ENCODE results near the gene GPR141. TPM values are rescaled to one million over a fixed set of nuclear protein-coding genes. Genes with fewer than 3 reads are reported as not detected.

The GPR141 gene
- total and polyA plus RNA-seq, 9 of the 15 experiments (the other 6 are each of a cell fraction or from before 2014, with no cell fraction given), result not detected

DNA sequence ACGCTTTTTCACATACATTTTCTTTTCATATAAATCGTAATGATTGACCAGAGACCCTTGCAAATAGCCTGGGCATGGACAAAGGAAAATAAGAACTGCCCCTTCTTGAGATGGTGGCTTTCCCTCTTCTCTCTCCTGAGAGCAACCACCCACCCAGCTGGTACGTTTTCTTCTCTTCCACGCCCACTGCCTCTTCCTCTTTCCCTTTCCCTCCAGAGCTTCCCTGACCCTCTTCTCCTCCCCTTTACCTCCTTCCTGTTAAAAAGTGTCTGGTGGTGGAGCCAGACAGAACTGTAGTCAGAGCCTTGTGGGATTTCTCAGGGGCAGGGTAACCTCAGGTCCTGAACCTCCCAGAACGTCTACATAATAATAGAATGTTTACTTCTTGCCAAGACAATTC lies 23.2 kb downstream of the GPR141 start:
- H3K79me2 ChIP-seq (ENCODE audit: control insufficient read depth, insufficient read depth, low read length), result no peaks in the 10 kb centered on the region
- TF ChIP-seq SRSF7 (optimal IDR thresholded peaks at IDR 0.05; ENCODE audit: low read depth, low read length) (no peak), CBFB (CRISPR knock-in tag; IDR thresholded peaks at IDR 0.05) (no peak), PURB (CRISPR knock-in tag; IDR thresholded peaks at IDR 0.05; ENCODE audit: low read depth) (no peak), KLF13 (tag; IDR thresholded peaks at IDR 0.05; ENCODE audit: borderline replicate concordance, low read depth) (no peak), ZBED1 (IDR thresholded peaks at IDR 0.05) (no peak), ZNF165 (CRISPR knock-in tag; IDR thresholded peaks at IDR 0.05; ENCODE audit: borderline replicate concordance) (no peak), ZNF224 (CRISPR knock-in tag; IDR thresholded peaks at IDR 0.05) (no peak), PRPF4 (IDR thresholded peaks at IDR 0.05; ENCODE audit: insufficient read depth, low read depth, low read length, poor library complexity, severe bottlenecking) (no peak), ZFP1 (CRISPR knock-in tag; IDR thresholded peaks at IDR 0.05) (no peak), ZC3H8 (IDR thresholded peaks at IDR 0.05) (no peak), ETV5 (CRISPR knock-in tag; IDR thresholded peaks at IDR 0.05; ENCODE audit: low read depth) (no peak), SP2 (IDR thresholded peaks at IDR 0.05; ENCODE audit: extremely low read depth, low read depth, low read length, poor library complexity, severe bottlenecking) (no peak), MED1 (CRISPR knock-in tag; IDR thresholded peaks at IDR 0.05; ENCODE audit: borderline replicate concordance) (no peak), HMG20A (CRISPR knock-in tag; conservative IDR thresholded peaks at IDR 0.05) (no peak), SRSF1 (IDR thresholded peaks at IDR 0.05; ENCODE audit: low read depth, low read length) (no peak)
- TF ChIP-seq, protein P1, sequence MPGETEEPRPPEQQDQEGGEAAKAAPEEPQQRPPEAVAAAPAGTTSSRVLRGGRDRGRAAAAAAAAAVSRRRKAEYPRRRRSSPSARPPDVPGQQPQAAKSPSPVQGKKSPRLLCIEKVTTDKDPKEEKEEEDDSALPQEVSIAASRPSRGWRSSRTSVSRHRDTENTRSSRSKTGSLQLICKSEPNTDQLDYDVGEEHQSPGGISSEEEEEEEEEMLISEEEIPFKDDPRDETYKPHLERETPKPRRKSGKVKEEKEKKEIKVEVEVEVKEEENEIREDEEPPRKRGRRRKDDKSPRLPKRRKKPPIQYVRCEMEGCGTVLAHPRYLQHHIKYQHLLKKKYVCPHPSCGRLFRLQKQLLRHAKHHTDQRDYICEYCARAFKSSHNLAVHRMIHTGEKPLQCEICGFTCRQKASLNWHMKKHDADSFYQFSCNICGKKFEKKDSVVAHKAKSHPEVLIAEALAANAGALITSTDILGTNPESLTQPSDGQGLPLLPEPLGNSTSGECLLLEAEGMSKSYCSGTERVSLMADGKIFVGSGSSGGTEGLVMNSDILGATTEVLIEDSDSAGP (CRISPR knock-in tag; IDR thresholded peaks at IDR 0.05), result no peak
- TF ChIP-seq, protein P2, sequence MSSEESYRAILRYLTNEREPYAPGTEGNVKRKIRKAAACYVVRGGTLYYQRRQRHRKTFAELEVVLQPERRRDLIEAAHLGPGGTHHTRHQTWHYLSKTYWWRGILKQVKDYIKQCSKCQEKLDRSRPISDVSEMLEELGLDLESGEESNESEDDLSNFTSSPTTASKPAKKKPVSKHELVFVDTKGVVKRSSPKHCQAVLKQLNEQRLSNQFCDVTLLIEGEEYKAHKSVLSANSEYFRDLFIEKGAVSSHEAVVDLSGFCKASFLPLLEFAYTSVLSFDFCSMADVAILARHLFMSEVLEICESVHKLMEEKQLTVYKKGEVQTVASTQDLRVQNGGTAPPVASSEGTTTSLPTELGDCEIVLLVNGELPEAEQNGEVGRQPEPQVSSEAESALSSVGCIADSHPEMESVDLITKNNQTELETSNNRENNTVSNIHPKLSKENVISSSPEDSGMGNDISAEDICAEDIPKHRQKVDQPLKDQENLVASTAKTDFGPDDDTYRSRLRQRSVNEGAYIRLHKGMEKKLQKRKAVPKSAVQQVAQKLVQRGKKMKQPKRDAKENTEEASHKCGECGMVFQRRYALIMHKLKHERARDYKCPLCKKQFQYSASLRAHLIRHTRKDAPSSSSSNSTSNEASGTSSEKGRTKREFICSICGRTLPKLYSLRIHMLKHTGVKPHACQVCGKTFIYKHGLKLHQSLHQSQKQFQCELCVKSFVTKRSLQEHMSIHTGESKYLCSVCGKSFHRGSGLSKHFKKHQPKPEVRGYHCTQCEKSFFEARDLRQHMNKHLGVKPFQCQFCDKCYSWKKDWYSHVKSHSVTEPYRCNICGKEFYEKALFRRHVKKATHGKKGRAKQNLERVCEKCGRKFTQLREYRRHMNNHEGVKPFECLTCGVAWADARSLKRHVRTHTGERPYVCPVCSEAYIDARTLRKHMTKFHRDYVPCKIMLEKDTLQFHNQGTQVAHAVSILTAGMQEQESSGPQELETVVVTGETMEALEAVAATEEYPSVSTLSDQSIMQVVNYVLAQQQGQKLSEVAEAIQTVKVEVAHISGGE (CRISPR knock-in tag; IDR thresholded peaks at IDR 0.05), result no peak
- WGBS (ENCODE audit: insufficient coverage, low coverage, missing lambda C conversion rate), result 1% methylated on average over 4 of the region's 5 CpGs
- POLR2A ChIA-PET, result interaction anchor here (1.4 kb wide), 1 partner anchor 21 kb away, joined by 5 read pairs; no protein-coding TSS in a partner anchor
- no peaks in the 10 kb centered on the region; a peak in 1 of 5 replicates for H3K4me1 ChIP-seq (replicated peaks in 1 of 2; ENCODE audit: control insufficient read depth in 2 of 2, insufficient read depth in 2 of 2, low read length in 2 of 2)
- CTCF ChIA-PET (ENCODE audit: low intra/inter-chr PET ratio), result no interaction called here
- no peaks in the 10 kb centered on the region for H3K9me3 ChIP-seq (replicated peaks; ENCODE audit: control insufficient read depth, insufficient read depth, low read depth, low read length)
- no peaks in the 10 kb centered on the region for H3K27me3 ChIP-seq (ENCODE audit: control insufficient read depth in 2 of 2, insufficient read depth in 2 of 2, low read length in 2 of 2)
- no TSS peak for BruUV-seq (replicated peaks)
- no peaks in the 10 kb centered on the region for H3K36me3 ChIP-seq (ENCODE audit: control insufficient read depth, insufficient read depth, low read length)
- intact Hi-C loops (cut with micrococcal nuclease) (no loop called here), in situ Hi-C loops (cut with MboI) (no loop called here)
- no peak overlapping the region for H3K4me2 ChIP-seq (ENCODE audit: insufficient read depth, low read length)
- no peak overlapping the region for H3K4me3 ChIP-seq
- H3K27ac ChIP-seq (ENCODE audit: extremely low read depth, low read depth, low read length), result no peak overlapping the region
- FAIRE-seq (no peak), DNase-seq (ENCODE audit: extremely low read depth in 1 of 4, low spot score in 3 of 4) (no peak), ATAC-seq (no peak)
- H3K9me1 ChIP-seq (ENCODE audit: control insufficient read depth, insufficient read depth, low read length), result no peaks in the 10 kb centered on the region
- no peak overlapping the region for H3K9ac ChIP-seq (ENCODE audit: insufficient read depth in 1 of 2, low read depth in 2 of 2, low read length in 2 of 2)
- no peak overlapping the region for H2AFZ ChIP-seq (ENCODE audit: low read depth, low read length)
- no peaks in the 10 kb centered on the region for H4K20me1 ChIP-seq (replicated peaks; ENCODE audit: control insufficient read depth, insufficient read depth, low read length)

Data from K562 (cell line).